HG03039 (cell line): ENCODE measurements around the gene PHKG1.
"Not testable (repeated sequence)": the region's sequence is repeated elsewhere in the genome, so short reads cannot be mapped to it uniquely, and the experiment has no call there.

Experiments used
- ATAC-seq: cut with Tn5 transposase; IDR thresholded peaks from one replicate; pipeline ENCODE4 v1.9.1; 2021; ENCODE audit warnings: mild to moderate bottlenecking, moderate library complexity; ENCODE audit not compliant: unreplicated experiment

PHKG1 gene

DNA sequence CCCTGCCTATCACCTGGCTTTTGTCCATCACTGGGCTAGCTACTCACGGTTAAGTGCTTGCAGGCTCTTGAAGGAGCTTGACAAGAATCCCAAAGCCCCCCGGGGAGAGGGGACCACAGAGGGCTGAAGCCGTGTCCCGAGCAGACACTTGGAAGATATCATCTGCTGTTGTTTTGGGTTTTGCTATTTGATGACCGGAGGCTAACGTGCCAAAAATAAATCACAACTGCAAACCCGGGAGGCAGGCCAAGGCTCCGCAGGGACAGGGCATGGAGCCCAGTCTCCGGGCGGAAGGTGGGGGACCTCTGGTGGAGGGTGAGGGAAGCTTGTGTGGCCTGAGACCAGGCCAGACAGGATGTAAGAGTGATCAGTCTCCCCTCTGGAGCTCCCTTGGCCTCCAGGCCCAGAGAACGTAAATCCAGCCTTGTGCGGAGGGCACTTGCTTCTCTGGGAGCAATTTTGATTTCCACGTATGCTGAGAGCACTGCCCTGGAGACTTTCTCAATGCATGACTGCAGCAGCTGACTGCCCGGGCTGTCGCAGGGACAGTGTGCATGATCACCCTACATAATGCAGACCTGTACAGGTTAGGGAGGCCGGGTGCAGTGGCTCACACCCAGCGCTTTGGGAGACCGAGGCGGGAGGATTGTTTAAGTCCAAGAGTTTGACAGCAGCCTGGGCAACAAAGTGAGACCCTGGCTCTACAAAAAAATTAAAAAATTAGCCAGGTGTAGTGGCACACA is at the start of gene PHKG1:
PHKG1 (minus strand) TSS at position 164 of the 743 bp plus-strand sequence. CDS start 4,011 bp downstream, outside the sequence.
- no peak for ATAC-seq

DNA sequence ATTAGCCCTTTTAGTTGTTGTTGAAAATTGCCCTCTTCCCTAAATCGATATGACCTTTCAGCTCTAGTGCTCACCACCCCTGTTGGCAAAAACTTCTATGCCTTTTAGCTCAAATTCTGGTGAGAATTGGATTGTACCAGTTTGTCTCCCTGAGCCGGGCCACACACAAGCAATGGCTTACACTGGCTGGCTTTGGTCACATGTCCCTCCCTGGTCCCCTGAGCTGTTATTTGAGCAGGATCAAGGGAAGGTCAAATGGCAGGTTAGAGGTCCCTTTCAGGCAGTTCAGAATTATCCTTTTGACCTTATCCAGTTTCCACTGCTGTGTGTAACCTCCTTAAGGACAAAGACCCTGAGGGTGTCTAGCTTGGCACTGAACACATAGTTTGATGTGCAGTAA is 38.3 kb upstream of the PHKG1 start:
- ATAC-seq, result not testable (repeated sequence)

DNA sequence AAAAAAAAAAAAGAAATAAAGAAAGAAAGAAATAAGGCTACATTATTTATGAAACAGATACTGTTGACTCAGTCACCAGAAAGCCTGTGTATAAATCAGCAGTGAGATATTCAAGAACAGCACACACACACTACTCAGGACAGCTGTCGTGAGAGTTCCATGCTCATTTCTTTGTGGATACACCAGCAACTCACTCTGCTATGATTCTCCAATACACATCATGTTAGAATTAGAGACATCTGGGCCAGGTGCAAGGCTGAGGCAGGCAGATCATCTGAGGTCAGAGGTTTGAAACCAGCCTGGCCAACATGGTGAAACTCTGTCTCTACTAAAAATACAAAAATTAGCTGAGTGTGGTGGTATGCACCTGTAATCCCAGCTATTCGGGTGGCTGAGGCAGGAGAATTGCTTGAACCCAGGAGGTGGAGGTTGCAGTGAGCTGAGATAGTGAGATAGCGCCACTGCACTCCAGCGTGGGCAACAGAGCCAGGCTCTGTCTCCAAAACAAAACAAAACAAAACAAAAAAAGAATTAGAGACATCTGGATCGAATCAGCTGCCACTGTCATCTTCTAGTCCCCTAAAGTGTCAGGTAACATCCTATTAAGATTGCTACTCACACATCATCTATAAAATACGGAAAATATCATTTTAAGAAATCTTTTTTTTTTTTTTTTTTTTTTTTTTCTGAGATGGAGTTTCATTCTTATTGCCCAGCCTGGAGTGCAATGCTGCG is 34.7 kb upstream of the PHKG1 start:
- ATAC-seq, result no peak

DNA sequence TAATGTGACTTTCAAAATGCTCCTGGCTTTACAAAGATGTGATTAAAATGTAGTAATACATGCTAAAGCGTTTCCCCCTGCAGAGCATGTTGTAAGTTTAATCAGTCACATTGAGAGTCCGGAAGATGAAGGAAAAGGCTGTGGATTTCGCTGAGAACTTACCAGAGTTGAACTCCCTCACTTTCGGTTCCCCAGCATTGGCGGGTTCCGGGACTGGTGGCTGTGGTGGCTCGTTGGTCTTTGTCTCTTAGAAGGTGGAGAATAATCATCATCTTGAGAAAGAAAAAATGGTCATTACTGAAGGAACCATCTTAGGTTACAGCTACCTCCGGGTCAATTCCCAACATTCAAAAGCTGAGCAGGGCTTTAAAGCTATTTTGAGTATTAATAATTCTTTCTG is 33.1 kb upstream of the PHKG1 start:
- no peak for ATAC-seq

GRCh38 chr7:56124981-56125380 is 32.2 kb upstream of the PHKG1 start:
- no peak for ATAC-seq

DNA sequence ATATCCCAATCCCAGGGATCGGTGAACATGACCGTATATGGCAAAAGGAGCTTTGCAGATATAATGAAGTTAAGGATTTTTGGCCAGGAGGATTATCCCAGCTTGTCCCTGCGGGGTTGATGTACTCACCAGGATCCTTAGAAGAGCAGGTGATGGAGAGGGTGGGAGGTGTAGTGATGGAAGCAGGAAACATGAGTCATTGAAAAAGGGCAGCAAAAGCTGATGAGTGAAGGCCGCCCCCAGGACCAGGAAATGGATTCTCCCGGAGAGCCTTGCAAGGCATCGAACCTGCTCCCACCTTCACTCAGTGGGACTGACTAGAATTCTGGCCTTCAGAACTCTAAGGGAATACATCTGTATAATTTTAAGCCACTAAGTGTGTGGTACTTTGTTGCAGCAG is 28.7 kb upstream of the PHKG1 start:
- no peak for ATAC-seq

- no peak for ATAC-seq
These were observed 23.2 kb upstream of the PHKG1 start, which contains the start of gene NUPR2 for GRCh38 chr7:56115852-56116538. TSS of gene NUPR2 (minus strand) at chr7:56116417. CDS start at chr7:56116314, 103 bp downstream.

- not testable (repeated sequence) for ATAC-seq
These were observed 19.5 kb upstream of the PHKG1 start for GRCh38 chr7:56112244-56112643.

- ATAC-seq, result no peak
These were observed 17.9 kb upstream of the PHKG1 start for GRCh38 chr7:56110611-56111010.

- no peak for ATAC-seq
These were observed 15.2 kb upstream of the PHKG1 start for GRCh38 chr7:56107954-56108258.

DNA sequence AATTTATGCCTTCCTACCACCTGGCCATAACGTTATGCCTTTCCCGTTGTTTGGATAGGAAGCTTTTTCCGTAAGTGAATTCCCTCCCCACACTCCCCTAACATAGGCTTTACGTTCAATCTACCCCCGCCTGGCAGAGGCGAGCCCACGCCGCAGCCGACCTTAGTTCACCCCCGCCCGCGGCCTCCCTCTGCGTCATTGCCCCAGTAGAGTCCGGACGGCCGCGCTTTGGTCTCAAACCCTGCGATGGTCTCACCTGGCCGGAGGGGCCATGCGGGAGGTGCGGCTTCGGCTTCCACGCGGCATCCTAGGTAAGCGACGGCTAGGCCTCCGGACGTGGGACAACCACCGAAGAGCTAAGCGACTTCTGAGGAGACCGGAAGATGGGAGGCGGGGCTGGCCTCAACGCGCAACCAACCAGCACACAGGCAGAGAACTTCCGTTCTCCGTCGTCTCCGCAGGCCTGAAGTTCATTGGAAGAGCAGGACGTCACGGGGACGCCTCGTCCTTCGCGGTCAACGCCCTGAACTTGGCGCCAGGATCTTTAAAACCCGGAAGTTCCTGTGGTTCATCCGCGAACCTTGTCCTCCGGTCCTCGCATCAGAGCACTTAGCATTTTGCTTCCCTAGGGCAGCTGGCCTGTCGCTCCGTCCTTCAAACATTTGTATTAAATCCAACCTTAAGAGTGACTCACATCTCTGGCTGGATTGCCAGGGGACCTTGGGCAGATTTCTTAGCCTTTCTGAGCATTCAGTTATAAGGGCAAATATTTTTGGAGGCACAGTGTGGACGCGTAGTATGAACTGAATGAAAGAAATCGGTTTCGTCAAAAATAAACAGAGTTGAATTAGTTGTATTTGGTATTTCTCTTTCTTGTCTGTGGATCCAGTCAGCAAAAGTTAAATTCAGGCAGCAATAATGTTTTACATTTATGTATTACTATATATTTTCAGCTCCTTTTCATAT is 13.6 kb upstream of the PHKG1 start, which contains the start of gene CHCHD2:
CHCHD2 (minus strand) TSS at position 369 of the 966 bp plus-strand sequence; CDS start at position 306, 63 bp downstream.
- peak; percentile 100 for ATAC-seq

- ATAC-seq, result no peak
These were observed 12.8 kb upstream of the PHKG1 start for GRCh38 chr7:56105508-56105907.

GRCh38 chr7:56104138-56104537 is 11.4 kb upstream of the PHKG1 start:
- ATAC-seq, result not testable (repeated sequence)

DNA sequence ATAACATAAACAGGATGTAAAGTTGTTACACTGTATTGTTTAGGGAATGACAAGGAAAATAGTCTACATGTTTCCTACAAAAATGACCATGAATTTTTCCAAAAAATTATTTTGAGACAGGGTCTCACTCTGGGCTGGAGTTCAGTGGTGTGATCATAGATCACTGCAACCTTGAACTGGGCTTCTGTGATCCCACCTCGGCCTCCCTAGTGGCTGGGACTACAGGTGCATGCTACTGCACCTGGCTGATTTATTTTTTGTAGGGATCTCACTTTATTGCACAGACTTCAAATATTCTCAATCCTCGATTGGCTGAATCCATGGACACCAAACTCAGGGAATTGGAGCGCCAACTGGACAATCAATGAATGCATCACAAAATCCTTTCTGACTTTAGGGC is 6.9 kb upstream of the PHKG1 start:
- no peak for ATAC-seq

DNA sequence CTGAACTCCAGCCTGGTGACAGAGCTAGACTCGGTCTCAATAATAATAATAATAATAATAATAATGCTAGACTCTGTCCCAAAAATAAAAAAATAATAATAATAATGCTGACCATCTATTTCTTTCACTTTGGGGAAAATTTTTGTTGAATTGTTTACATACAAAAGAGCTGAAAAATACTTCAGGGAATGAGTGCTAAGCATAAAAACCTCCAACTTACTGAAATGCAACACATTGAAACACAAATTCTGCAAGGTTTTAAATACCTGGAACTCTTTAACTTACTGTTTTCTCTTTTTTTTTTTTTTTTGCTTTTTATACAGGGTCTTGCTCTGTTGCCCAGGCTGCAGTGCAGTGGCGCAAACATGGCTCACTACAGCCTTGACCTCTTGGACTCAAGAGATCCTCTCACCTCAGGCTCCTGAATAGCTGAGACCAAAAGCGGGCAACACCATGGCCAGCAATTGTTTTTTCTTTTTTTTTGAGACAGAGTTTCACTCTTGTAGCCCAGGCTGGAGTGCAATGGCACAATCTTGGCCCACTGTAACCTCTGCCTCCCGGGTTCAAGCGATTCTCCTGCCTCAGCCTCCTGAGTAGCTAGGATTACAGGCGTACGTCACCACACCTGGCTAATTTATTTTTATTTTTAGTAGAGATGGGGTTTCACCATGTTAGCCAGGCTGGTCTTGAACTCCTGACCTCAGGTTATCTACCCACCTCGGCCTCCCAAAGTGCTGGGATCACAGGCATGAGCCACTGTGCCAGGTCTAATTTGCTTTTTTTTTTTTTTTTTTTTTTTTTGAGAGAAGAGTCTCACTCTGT is 5.6 kb upstream of the PHKG1 start:
- not testable (repeated sequence) for ATAC-seq

DNA sequence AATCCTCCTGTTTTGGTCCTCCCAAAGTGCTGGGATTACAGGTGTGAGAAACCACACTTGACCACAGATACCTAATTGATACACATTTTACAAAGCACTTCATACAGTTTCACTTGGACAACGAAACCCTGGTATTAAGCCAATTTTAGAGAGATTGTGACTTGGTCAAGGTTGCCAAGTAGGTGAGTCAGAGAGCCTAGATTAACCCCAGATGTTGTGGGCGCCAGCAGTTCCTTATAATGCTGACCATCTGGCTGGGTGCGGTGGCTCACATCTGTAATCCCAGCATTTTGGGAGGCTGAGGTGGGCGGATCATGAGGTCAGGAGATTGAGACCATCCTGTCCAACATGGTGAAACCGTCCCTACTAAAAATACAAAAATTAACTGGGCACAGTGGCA is 4.9 kb upstream of the PHKG1 start:
- ATAC-seq, result no peak

DNA sequence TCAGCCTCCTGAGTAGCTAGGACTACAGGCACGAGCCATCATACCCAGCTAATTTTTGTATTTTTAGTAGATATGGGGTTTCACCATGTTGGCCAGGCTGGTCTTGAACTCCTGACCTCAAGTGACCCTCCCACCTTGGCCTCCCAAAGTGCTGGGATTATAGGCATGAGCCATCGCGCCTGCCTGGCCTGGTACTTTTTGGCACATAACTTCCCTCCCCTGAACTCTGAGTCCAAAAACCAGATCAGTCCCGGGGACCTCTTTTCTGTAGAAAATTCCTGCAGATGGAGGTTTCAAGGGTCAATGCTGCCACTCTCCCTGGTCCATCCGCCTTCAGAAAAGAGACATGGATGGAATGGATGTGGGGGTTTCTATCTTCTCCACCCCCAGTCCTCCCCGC is 364 bp downstream of the PHKG1 start:
- not testable (repeated sequence) for ATAC-seq

GRCh38 chr7:56091591-56091990 is 1.2 kb downstream of the PHKG1 start:
- no peak for ATAC-seq

DNA sequence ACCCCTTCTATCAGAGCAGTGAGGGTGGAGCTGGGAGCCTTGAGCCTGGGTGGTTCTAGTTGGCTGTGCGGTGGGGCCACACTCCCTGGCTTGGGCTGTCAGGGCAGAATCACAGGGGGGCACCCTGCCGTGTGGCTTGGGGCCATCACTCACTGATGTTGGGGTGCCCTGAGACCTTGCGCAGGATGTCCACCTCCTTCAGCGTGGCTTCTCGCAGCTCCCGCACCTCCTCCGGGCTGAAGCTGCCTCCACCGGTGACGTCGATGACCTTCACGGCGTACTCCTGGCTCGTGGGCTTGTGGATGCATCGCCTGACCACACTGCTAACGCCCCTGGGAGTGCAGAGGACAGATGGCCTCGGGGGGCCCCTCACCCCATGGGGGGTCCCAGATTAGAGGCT is 5.3 kb downstream of the PHKG1 start:
- no peak for ATAC-seq

DNA sequence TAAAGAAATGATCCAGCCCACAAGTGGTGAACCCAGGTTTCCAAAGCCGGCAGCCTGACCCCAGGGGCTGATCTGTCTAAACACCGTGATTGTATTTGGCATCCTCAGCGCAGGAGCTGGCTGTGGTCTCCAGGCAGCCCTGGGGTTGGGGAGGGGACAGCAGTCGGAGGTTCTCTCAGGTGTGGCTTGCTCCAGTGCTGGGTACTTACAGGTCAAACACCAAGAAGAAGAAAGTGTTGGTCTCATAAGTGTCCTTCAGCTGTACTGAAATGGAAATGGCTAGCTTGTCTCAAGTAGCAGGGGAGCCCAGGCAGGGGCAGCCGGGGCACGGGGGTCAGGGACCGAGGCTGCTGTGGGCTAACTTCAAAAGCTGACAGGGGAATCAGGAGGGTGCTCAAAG is 6.0 kb downstream of the PHKG1 start:
- ATAC-seq, result no peak
